Astrocyte of the spinal cord (primary cell): ENCODE results near the gene PAK1.

Source experiments
- DNase-seq: peaks from one replicate; pipeline ENCODE4 v3.0.0; 2011; ENCODE audit warnings: low read depth, low spot score
- H3K4me3 ChIP-seq: 2 replicates; pipeline ENCODE4 v1.5.1; 2011; ENCODE audit warnings: low read depth, mild to moderate bottlenecking, low read length, moderate library complexity
- in situ Hi-C: cut with HindIII; loops from 2 replicates; pipeline ENCODE4 v1.10.0; 2017; ENCODE audit warnings: low sequenced_read_pairs
- TF ChIP-seq, protein P1 (sequence below): IDR thresholded peaks from 2 replicates; pipeline ENCODE4 v1.5.1; 2012; ENCODE audit warnings: low read depth, mild to moderate bottlenecking, low read length, inconsistent platforms

Gene PAK1

DNA sequence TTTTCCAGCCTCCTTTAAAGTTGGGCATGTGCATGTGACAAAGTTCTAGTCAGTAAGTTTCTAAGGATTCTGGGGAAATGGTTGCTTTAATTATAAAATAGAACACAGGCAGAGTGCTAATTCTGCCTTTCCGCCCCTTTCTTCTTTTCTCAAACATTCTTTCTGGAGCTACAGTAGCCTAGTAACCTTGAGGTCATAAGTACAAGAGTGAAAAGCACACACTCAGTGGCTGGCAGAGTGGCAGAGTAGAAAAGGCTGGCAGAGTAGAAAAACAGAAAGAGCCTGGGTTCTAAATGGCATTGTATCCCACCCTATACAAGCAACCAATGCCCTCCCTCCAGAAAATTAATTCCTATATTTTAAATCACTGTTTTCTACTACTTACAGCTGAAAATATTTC, 51.2 kb downstream of the PAK1 start:
- in situ Hi-C loops = no loop called here
- TF ChIP-seq, protein P1, sequence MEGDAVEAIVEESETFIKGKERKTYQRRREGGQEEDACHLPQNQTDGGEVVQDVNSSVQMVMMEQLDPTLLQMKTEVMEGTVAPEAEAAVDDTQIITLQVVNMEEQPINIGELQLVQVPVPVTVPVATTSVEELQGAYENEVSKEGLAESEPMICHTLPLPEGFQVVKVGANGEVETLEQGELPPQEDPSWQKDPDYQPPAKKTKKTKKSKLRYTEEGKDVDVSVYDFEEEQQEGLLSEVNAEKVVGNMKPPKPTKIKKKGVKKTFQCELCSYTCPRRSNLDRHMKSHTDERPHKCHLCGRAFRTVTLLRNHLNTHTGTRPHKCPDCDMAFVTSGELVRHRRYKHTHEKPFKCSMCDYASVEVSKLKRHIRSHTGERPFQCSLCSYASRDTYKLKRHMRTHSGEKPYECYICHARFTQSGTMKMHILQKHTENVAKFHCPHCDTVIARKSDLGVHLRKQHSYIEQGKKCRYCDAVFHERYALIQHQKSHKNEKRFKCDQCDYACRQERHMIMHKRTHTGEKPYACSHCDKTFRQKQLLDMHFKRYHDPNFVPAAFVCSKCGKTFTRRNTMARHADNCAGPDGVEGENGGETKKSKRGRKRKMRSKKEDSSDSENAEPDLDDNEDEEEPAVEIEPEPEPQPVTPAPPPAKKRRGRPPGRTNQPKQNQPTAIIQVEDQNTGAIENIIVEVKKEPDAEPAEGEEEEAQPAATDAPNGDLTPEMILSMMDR = no peak
- DNase-seq = no peak
- H3K4me3 ChIP-seq = no peak overlapping the region

DNA sequence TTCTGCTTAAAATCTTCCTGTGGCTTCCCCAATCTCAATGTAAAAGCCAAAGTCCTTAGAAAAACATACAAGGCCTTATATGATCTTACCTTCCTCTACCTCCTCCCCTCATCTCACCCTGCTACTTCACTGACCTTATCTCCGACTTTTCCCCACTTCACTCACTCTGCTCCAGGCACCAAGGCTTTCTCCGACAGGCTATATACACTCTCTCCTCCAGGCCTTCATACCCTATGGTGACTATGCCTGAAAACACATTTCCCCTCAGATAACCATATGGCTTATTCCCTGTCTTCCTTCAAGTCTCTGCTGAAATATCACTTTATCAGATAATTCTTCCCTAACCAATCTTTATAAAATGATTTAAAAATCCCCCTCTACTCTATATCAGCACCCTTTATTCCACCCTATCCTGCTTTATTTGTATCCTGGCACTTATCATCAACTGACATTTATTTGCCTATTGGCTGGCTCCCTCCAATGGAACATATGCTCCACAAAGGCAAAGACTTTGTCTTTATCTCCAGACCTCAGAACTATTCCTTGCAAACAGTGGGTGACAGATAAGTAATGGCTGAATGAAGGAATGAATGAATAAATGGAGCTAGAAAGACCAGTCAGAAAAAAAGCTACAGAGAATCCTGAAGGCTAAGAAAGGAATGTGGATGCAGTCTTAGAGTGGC, 52.7 kb downstream of the PAK1 start:
- no peak for DNase-seq
- in situ Hi-C loops = no loop called here
- TF ChIP-seq, protein P1 = no peak
- H3K4me3 ChIP-seq = no peak overlapping the region

DNA sequence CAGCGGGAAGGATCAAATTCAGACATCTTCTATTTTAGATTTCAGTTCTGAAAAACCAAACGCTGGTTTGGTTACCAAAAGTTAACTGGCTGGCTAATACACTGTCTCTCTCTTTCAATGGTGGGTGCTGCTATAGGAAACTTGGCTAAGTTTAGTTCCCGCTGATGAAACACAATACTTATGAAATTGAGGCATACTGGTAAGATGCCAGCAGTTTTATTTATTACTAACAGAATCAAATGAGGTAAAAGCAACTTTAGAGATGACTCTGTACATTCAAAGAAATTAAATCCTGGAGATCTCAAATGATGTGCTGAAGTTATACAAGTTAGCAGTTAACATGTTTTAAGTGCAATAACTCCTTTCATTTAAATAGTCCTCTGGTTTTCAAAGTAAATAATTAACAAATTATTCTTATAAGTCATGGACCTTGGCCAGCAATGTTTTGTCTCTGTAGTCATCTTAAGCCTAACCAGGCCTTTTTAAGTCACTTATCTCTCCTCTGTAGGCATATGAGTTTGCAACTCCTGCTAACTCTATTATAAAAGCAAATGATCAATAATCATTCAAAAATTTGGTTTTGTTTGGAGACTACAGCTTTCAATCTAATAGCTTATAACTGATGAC, 54.8 kb downstream of the PAK1 start:
- no peak for DNase-seq
- no peak overlapping the region for H3K4me3 ChIP-seq
- in situ Hi-C loops = no loop called here
- TF ChIP-seq, protein P1 = no peak

DNA sequence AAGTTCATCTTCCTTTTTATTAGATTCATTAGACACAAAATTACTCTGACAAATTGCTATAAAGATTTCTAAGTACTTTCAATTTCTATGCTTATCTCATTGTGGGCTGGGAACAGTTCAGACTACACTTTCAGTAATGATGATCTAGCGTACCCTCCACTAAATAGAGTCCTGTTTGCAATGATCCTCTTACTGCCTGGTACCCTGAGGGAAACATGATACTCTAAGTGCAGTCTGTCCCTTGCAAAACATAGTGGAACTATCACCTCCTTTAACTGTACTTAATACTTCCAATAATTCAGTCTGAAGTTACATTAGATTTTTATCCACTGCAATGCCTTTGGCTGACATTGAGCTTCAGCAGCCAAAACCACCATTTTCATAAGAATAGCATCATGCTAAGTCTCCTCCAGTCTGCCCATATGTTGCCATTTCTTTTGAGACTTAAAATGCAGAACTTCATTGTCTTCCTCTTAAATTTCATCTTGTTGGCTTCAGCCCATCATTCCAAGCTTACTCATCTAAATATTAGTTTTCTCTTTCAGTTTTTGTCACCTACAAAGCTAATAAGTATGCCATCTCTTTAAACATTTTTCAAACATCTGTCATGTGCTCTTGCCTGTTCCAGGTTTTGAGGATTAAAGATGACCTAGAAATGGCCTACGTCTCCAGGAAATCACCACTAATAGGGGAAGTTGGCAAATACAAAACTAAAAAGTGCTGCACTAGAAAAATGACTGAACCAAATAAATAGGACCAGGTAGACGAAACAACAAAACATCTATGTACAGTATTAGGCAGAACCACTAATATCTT, 55.5 kb downstream of the PAK1 start:
- no peak for DNase-seq
- H3K4me3 ChIP-seq = no peak overlapping the region
- in situ Hi-C loops = no loop called here
- TF ChIP-seq, protein P1 = no peak

DNA sequence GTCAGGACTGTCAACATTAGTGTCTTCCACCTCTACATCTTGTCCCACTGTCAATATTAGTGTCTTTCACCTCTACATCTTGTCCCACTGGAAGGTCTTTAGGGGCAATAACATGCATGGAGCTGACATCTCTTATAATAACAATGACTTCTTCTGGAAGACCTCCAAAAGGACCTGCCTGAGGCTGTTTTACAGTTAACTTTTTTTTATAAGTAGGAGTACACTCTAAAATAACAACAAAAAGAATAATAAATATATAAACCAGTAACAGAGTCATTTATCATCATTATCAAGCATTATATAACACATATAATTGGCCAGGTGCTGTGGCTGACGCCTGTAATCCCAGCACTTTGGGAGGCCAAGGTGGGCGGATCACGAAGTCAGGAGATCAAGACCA, 57.5 kb downstream of the PAK1 start:
- in situ Hi-C loops = no loop called here
- H3K4me3 ChIP-seq = no peak overlapping the region
- TF ChIP-seq, protein P1 = no peak
- no peak for DNase-seq

DNA sequence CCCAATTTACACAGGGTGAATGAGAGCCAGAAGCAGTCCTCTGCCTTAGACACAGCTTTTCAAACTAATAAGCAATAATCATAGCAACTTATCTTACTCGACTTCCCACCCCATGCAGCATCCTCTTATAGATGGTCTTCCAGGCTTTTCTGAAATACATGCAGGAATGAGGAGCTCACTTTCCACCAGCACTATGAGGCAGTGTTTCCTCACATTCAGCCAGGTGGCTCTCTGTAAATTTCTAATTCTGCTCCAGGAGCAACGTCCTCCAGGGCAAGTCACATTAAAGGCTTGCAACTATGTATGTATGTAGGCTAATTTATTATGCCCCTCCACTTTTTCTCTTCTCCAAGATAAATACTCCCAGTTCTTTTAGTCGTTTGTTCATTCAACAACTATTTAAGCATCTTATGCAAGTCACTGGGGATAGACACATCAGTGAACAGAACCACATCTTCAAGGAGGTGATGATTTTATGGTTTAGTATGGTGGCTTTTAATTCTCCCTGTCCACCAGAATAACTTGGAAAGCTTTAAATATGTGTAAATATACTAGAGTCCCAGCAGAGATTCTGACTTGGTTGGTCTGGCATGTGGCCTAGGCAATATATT, 59.9 kb downstream of the PAK1 start:
- in situ Hi-C loops = no loop called here
- TF ChIP-seq, protein P1 = no peak
- H3K4me3 ChIP-seq = no peak overlapping the region
- DNase-seq = no peak
